ENCODE results near the gene TWF1. TPM values are rescaled to one million over a fixed set of nuclear protein-coding genes. Genes with fewer than 3 reads are reported as not detected.

Gene TWF1
- total RNA-seq, 5 donors from 2014 or later (not counting 1 experiment from before 2014, with no cell fraction given), result 23.4 to 53.3 (median 29.4) TPM

GRCh38 chr12:43763769-43764168 is 42.3 kb downstream of the TWF1 start:
- POLR2A ChIA-PET, result interaction anchor here (0.5 to 1.5 kb wide), 3 partner anchors 23 to 39 kb away, joined by 3 to 20 read pairs (median 4); no protein-coding TSS in a partner anchor
- H3K4me1 ChIP-seq (ENCODE audit: control insufficient read depth in 1 of 2, extremely low read depth in 1 of 2, insufficient read depth in 2 of 2, low read length in 2 of 2), result peaks cover 18 to 25% of the 10 kb centered on the region in 2 experiments
- DNase-seq (no peak), ATAC-seq (replicated peaks in 1 of 4) (no peak)
- peak overlapping the region in 1 of 2 donors; percentile 8 for H3K27ac Mint-ChIP-seq
- H3K4me3 ChIP-seq (ENCODE audit: control insufficient read depth in 1 of 2, extremely low read depth in 1 of 2, low read length in 1 of 2), result no peak overlapping the region
- no peak overlapping the region for H3K27ac ChIP-seq (ENCODE audit: low read length)
- peak overlapping the region in 1 of 3 donors; percentile 5 for H3K4me3 Mint-ChIP-seq
- peaks cover 49 to 57% (median 56%) of the 10 kb centered on the region in 3 donors for H3K4me1 Mint-ChIP-seq
- H3K27me3 Mint-ChIP-seq, result no peaks in the 10 kb centered on the region
- peaks cover 0 to 6% of the 10 kb centered on the region in 2 donors for H3K36me3 ChIP-seq (ENCODE audit: control insufficient read depth in 2 of 2, extremely low read depth in 1 of 2, insufficient read depth in 1 of 2, low read length in 1 of 2)
- CTCF ChIA-PET, result no interaction called here
- H3K9me3 ChIP-seq, result no peaks in the 10 kb centered on the region
- H3K9me3 Mint-ChIP-seq, result no peaks in the 10 kb centered on the region
- H3K27me3 ChIP-seq (replicated peaks in 1 of 2; ENCODE audit: control insufficient read depth in 2 of 2, extremely low read depth in 1 of 2, insufficient read depth in 2 of 2, low read length in 1 of 2), result no peaks in the 10 kb centered on the region
- peaks cover 10% of the 10 kb centered on the region for H3K36me3 Mint-ChIP-seq

- Histone ChIP-seq H3K36me3 (ENCODE audit: control insufficient read depth in 2 of 2, extremely low read depth in 1 of 2, insufficient read depth in 1 of 2, low read length in 1 of 2) (peaks cover 0 to 3% of the 10 kb centered on the region in 2 donors), H3K4me1 (ENCODE audit: control insufficient read depth in 1 of 2, extremely low read depth in 1 of 2, insufficient read depth in 2 of 2, low read length in 2 of 2) (peaks cover 22 to 30% of the 10 kb centered on the region in 2 experiments), H3K27me3 (replicated peaks in 1 of 2; ENCODE audit: control insufficient read depth in 2 of 2, extremely low read depth in 1 of 2, insufficient read depth in 2 of 2, low read length in 1 of 2) (no peaks in the 10 kb centered on the region), H3K9me3 (no peaks in the 10 kb centered on the region), H3K27ac (ENCODE audit: low read length) (peak overlapping the region; percentile 6), H3K4me3 (ENCODE audit: control insufficient read depth in 1 of 2, extremely low read depth in 1 of 2, low read length in 1 of 2) (no peak overlapping the region)
- DNase-seq, result no peak
- Mint-ChIP-seq H3K27ac (peak overlapping the region; percentile 44 to 48), H3K36me3 (peaks cover 5% of the 10 kb centered on the region), H3K9me3 (no peaks in the 10 kb centered on the region), H3K27me3 (no peaks in the 10 kb centered on the region), H3K4me1 (peaks cover 51 to 64% (median 60%) of the 10 kb centered on the region in 3 donors), H3K4me3 (peak overlapping the region in 1 of 3 donors; percentile 57)
- POLR2A ChIA-PET, result no interaction called here
- CTCF ChIA-PET, result interaction anchor here in 1 of 2 donors (1.2 kb wide), 1 partner anchor 15 kb away, joined by 8 read pairs; no protein-coding TSS in a partner anchor
- ATAC-seq (replicated peaks in 1 of 4), result no peak
Measured at GRCh38 chr12:43762596-43762995, 43.5 kb downstream of the TWF1 start.

- Mint-ChIP-seq H3K4me3 (peak overlapping the region; percentile 49 to 57 (median 57)), H3K36me3 (peaks cover 6% of the 10 kb centered on the region), H3K4me1 (peaks cover 62 to 73% (median 68%) of the 10 kb centered on the region in 3 donors), H3K27ac (peak overlapping the region; percentile 29 to 42), H3K27me3 (no peaks in the 10 kb centered on the region), H3K9me3 (no peaks in the 10 kb centered on the region)
- no peak for ATAC-seq (replicated peaks in 1 of 4)
- ChIA-PET CTCF (interaction anchor here in 1 of 2 donors (0.8 kb wide), 1 partner anchor 44 kb away, joined by 4 read pairs; the partner anchor contains the start of gene TWF1), POLR2A (no interaction called here)
- Histone ChIP-seq H3K9me3 (no peaks in the 10 kb centered on the region), H3K36me3 (ENCODE audit: control insufficient read depth in 2 of 2, extremely low read depth in 1 of 2, insufficient read depth in 1 of 2, low read length in 1 of 2) (peaks cover 0 to 3% of the 10 kb centered on the region in 2 donors), H3K27me3 (replicated peaks in 1 of 2; ENCODE audit: control insufficient read depth in 2 of 2, extremely low read depth in 1 of 2, insufficient read depth in 2 of 2, low read length in 1 of 2) (no peaks in the 10 kb centered on the region), H3K4me1 (ENCODE audit: control insufficient read depth in 1 of 2, extremely low read depth in 1 of 2, insufficient read depth in 2 of 2, low read length in 2 of 2) (peaks cover 27 to 32% of the 10 kb centered on the region in 2 experiments), H3K27ac (ENCODE audit: low read length) (no peak overlapping the region), H3K4me3 (ENCODE audit: control insufficient read depth in 1 of 2, extremely low read depth in 1 of 2, low read length in 1 of 2) (no peak overlapping the region)
- no peak for DNase-seq
Measured at GRCh38 chr12:43761500-43761899, 44.6 kb downstream of the TWF1 start.

- peak overlapping the region; percentile 98 for H3K27ac ChIP-seq (ENCODE audit: low read length)
- ChIA-PET POLR2A (interaction anchor here in 1 of 2 donors (2.1 kb wide), 1 partner anchor 46 kb away, joined by 17 read pairs; the partner anchor contains the start of gene TWF1), CTCF (interaction anchor here in 1 of 2 donors (0.8 kb wide), 1 partner anchor 17 kb away, joined by 4 read pairs; no protein-coding TSS in a partner anchor)
- peaks cover 0 to 3% of the 10 kb centered on the region in 2 donors for H3K36me3 ChIP-seq (ENCODE audit: control insufficient read depth in 2 of 2, extremely low read depth in 1 of 2, insufficient read depth in 1 of 2, low read length in 1 of 2)
- H3K9me3 ChIP-seq, result peaks cover 3% of the 10 kb centered on the region
- no peaks in the 10 kb centered on the region for H3K27me3 Mint-ChIP-seq
- H3K4me1 Mint-ChIP-seq, result peaks cover 73 to 84% (median 79%) of the 10 kb centered on the region in 3 donors
- 75% methylated on average over 1 of the region's 2 CpGs for WGBS (ENCODE audit: insufficient coverage)
- peak overlapping the region; percentile 80 to 99 for H3K27ac Mint-ChIP-seq
- ATAC-seq (replicated peaks in 1 of 4) (no peak), DNase-seq (peak in 1 of 35 experiments; percentile 5)
- H3K4me3 ChIP-seq (ENCODE audit: control insufficient read depth in 1 of 2, extremely low read depth in 1 of 2, low read length in 1 of 2), result peak overlapping the region; percentile 64 to 93
- H3K36me3 Mint-ChIP-seq, result peaks cover 9% of the 10 kb centered on the region
- H3K4me3 Mint-ChIP-seq, result peak overlapping the region; percentile 97 to 98 (median 98)
- no peaks in the 10 kb centered on the region for H3K9me3 Mint-ChIP-seq
- H3K27me3 ChIP-seq (replicated peaks in 1 of 2; ENCODE audit: control insufficient read depth in 2 of 2, extremely low read depth in 1 of 2, insufficient read depth in 2 of 2, low read length in 1 of 2), result no peaks in the 10 kb centered on the region
- H3K4me1 ChIP-seq (ENCODE audit: control insufficient read depth in 1 of 2, extremely low read depth in 1 of 2, insufficient read depth in 2 of 2, low read length in 2 of 2), result peaks cover 27 to 32% of the 10 kb centered on the region in 2 experiments
Measured at GRCh38 chr12:43760396-43760795, 45.7 kb downstream of the TWF1 start.

GRCh38 chr12:43758728-43759563 is 47.2 kb downstream of the TWF1 start, which contains the start of the genes IRAK4 and PUS7L:
IRAK4 (plus strand) TSS chr12:43758951; CDS start chr12:43768112, 9,161 bp downstream.
PUS7L (minus strand) TSS chr12:43758790; CDS start chr12:43755245, 3,545 bp downstream.
- ATAC-seq (replicated peaks in 1 of 4) (peak; percentile 94 to 99 (median 96)), DNase-seq (peak; percentile 87 to 98 (median 94))
- H3K27me3 Mint-ChIP-seq, result no peaks in the 10 kb centered on the region
- peaks cover 21% of the 10 kb centered on the region for H3K36me3 Mint-ChIP-seq
- Histone ChIP-seq H3K9me3 (peaks cover 5% of the 10 kb centered on the region), H3K36me3 (ENCODE audit: control insufficient read depth in 2 of 2, extremely low read depth in 1 of 2, insufficient read depth in 1 of 2, low read length in 1 of 2) (peaks cover 0 to 4% of the 10 kb centered on the region in 2 donors), H3K4me3 (ENCODE audit: control insufficient read depth in 1 of 2, extremely low read depth in 1 of 2, low read length in 1 of 2) (peak within 1 kb of the TSS; percentile 64 to 93), H3K27me3 (replicated peaks in 1 of 2; ENCODE audit: control insufficient read depth in 2 of 2, extremely low read depth in 1 of 2, insufficient read depth in 2 of 2, low read length in 1 of 2) (no peaks in the 10 kb centered on the region), H3K27ac (ENCODE audit: low read length) (peak within 1 kb of the TSS; percentile 98), H3K4me1 (ENCODE audit: control insufficient read depth in 1 of 2, extremely low read depth in 1 of 2, insufficient read depth in 2 of 2, low read length in 2 of 2) (peaks cover 27 to 32% of the 10 kb centered on the region in 2 experiments)
- H3K27ac Mint-ChIP-seq, result peak within 1 kb of the TSS; percentile 99
- peaks cover 83 to 86% (median 84%) of the 10 kb centered on the region in 3 donors for H3K4me1 Mint-ChIP-seq
- under 1% methylated on average over 49 of the region's 54 CpGs for WGBS (ENCODE audit: insufficient coverage)
- H3K9me3 Mint-ChIP-seq, result no peaks in the 10 kb centered on the region
- H3K4me3 Mint-ChIP-seq, result peak within 1 kb of the TSS; percentile 97 to 98 (median 98)
- POLR2A ChIA-PET, result interaction anchor here (0.6 to 2.1 kb wide), 6 partner anchors 18 to 78 kb away, joined by 3 to 17 read pairs (median 6); partner anchors contain the start of gene TWF1 (in 2 of the 2)
- CTCF ChIA-PET, result interaction anchor here in 1 of 2 donors (0.7 to 1.6 kb wide), 7 partner anchors 12 to 124 kb away, joined by 3 to 6 read pairs (median 3); partner anchors contain the start of gene TWF1

GRCh38 chr12:43758247-43758727 is 47.8 kb downstream of the TWF1 start:
- Mint-ChIP-seq H3K4me3 (peak overlapping the region; percentile 97 to 98 (median 98)), H3K9me3 (no peaks in the 10 kb centered on the region), H3K36me3 (peaks cover 22% of the 10 kb centered on the region), H3K27ac (peak overlapping the region; percentile 99), H3K4me1 (peaks cover 84 to 87% (median 86%) of the 10 kb centered on the region in 3 donors), H3K27me3 (no peaks in the 10 kb centered on the region)
- WGBS (ENCODE audit: insufficient coverage), result 0% methylated on average over 8 of the region's 18 CpGs
- ChIA-PET CTCF (interaction anchor here in 1 of 2 donors (0.7 to 1.6 kb wide), 6 partner anchors 9 to 125 kb away, joined by 3 to 7 read pairs (median 4); no protein-coding TSS in a partner anchor), POLR2A (interaction anchor here (0.6 to 2.1 kb wide), 3 partner anchors 48 to 51 kb away, joined by 6 to 17 read pairs (median 7); partner anchors contain the start of gene TWF1 (in 2 of the 2))
- no peaks in the 10 kb centered on the region for H3K27me3 ChIP-seq (replicated peaks in 1 of 2; ENCODE audit: control insufficient read depth in 2 of 2, extremely low read depth in 1 of 2, insufficient read depth in 2 of 2, low read length in 1 of 2)
- peak in 1 of 35 experiments; percentile 14 for DNase-seq
- H3K36me3 ChIP-seq (ENCODE audit: control insufficient read depth in 2 of 2, extremely low read depth in 1 of 2, insufficient read depth in 1 of 2, low read length in 1 of 2), result peaks cover 0 to 4% of the 10 kb centered on the region in 2 donors
- H3K4me3 ChIP-seq (ENCODE audit: control insufficient read depth in 1 of 2, extremely low read depth in 1 of 2, low read length in 1 of 2), result peak overlapping the region; percentile 64 to 93
- ATAC-seq (replicated peaks in 1 of 4), result peak; percentile 8 to 24 (median 16)
- H3K4me1 ChIP-seq (ENCODE audit: control insufficient read depth in 1 of 2, extremely low read depth in 1 of 2, insufficient read depth in 2 of 2, low read length in 2 of 2), result peaks cover 27 to 34% of the 10 kb centered on the region in 2 experiments
- H3K9me3 ChIP-seq, result peaks cover 6% of the 10 kb centered on the region
- H3K27ac ChIP-seq (ENCODE audit: low read length), result peak overlapping the region; percentile 98

Measured in T-cell (primary cell).